ENCODE results near the gene MS4A4A. TPM values are rescaled to one million over a fixed set of nuclear protein-coding genes. Genes with fewer than 3 reads are reported as not detected.

The MS4A4A gene
- total and polyA plus RNA-seq, 10 of the 15 experiments (the other 5 are each of a cell fraction or from before 2014, with no cell fraction given), result 0.10 to 2.4 (median 0.68) TPM

DNA sequence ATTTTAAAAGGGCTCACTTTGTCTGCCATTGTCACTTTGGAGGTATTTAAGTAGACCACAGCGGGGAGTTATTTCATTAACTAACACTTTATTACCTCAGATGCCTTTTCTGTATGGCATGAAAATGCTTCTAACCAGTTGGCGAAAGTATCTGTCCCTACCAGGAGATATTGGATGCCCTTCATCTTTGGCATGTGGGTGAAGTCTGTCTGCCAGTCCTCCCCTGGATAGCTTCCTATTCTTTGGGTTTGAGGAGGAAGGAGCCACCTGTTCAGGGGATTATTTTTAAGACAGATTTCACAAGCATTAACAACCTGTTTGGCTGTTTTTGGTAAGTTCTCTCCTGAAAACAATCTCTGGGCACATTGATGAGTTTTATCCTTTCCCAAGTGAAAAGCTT is 63.7 kb downstream of the MS4A4A start:
- Histone ChIP-seq H3K9ac (ENCODE audit: control insufficient read depth, insufficient read depth, low read length) (no peak overlapping the region), H3K79me2 (ENCODE audit: control insufficient read depth, insufficient read depth, low read length) (no peaks in the 10 kb centered on the region), H3K27me3 (replicated peaks in 1 of 2; ENCODE audit: control insufficient read depth in 2 of 2, insufficient read depth in 2 of 2, low read length in 1 of 2) (no peaks in the 10 kb centered on the region), H3K36me3 (ENCODE audit: control insufficient read depth in 2 of 2, insufficient read depth in 2 of 2, low read length in 1 of 2) (no peaks in the 10 kb centered on the region), H2AFZ (ENCODE audit: control insufficient read depth, low read depth, low read length) (no peak overlapping the region), H3K4me1 (ENCODE audit: control insufficient read depth, insufficient read depth, low read length) (peaks cover 11% of the 10 kb centered on the region), H3K4me3 (no peak overlapping the region), H3K9me3 (replicated peaks; ENCODE audit: control insufficient read depth, insufficient read depth, low read length) (no peaks in the 10 kb centered on the region), H3K4me2 (ENCODE audit: control insufficient read depth, insufficient read depth) (no peak overlapping the region), H4K20me1 (ENCODE audit: control insufficient read depth, insufficient read depth) (no peaks in the 10 kb centered on the region), H3K27ac (ENCODE audit: control insufficient read depth, insufficient read depth) (no peak overlapping the region)
- BruUV-seq (replicated peaks), result no TSS peak
- no peak for ATAC-seq
- in situ Hi-C loops (cut with MboI) (no loop called here), intact Hi-C loops (cut with micrococcal nuclease; ENCODE audit: unreplicated experiment) (loop anchor here (10.0 kb wide), 1 partner anchor 519 kb away; no protein-coding TSS in a partner anchor)
- 98% methylated on average over 2 of the region's 2 CpGs for WGBS (ENCODE audit: insufficient coverage, insufficient replicate concordance, low lambda C conversion rate, missing lambda C conversion rate)
- POLR2A ChIA-PET, result no interaction called here
- DNase-seq (ENCODE audit: low read depth, low spot score), result no peak
- TF ChIP-seq EP300 (IDR thresholded peaks at IDR 0.05; ENCODE audit: borderline replicate concordance in 1 of 2, control insufficient read depth in 1 of 2, low read depth in 2 of 2, low read length in 2 of 2), result no peak
- TF ChIP-seq, protein P1, sequence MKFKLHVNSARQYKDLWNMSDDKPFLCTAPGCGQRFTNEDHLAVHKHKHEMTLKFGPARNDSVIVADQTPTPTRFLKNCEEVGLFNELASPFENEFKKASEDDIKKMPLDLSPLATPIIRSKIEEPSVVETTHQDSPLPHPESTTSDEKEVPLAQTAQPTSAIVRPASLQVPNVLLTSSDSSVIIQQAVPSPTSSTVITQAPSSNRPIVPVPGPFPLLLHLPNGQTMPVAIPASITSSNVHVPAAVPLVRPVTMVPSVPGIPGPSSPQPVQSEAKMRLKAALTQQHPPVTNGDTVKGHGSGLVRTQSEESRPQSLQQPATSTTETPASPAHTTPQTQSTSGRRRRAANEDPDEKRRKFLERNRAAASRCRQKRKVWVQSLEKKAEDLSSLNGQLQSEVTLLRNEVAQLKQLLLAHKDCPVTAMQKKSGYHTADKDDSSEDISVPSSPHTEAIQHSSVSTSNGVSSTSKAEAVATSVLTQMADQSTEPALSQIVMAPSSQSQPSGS (IDR thresholded peaks at IDR 0.05; ENCODE audit: low read length), result no peak
- no peak for TF ChIP-seq CREM (IDR thresholded peaks at IDR 0.05; ENCODE audit: low read depth)
- TF ChIP-seq MXI1 (IDR thresholded peaks at IDR 0.05; ENCODE audit: low read depth, low read length), result no peak
- no peak for TF ChIP-seq MEF2A (IDR thresholded peaks at IDR 0.05; ENCODE audit: insufficient read depth, low read depth, low read length)
- TF ChIP-seq ZBED1 (IDR thresholded peaks at IDR 0.05; ENCODE audit: borderline replicate concordance), result no peak
- no peak for TF ChIP-seq CEBPB (IDR thresholded peaks at IDR 0.05; ENCODE audit: borderline replicate concordance in 1 of 2, low read depth in 2 of 2, low read length in 2 of 2)
- no peak for TF ChIP-seq NR2C2 (IDR thresholded peaks at IDR 0.05; ENCODE audit: borderline replicate concordance, control insufficient read depth, insufficient read length, low read depth)
- TF ChIP-seq ZNF384 (IDR thresholded peaks at IDR 0.05; ENCODE audit: borderline replicate concordance, low read depth, low read length), result no peak
- no peak for TF ChIP-seq SMAD5 (IDR thresholded peaks at IDR 0.05; ENCODE audit: low read depth)
- no peak for TF ChIP-seq MYB (IDR thresholded peaks at IDR 0.05; ENCODE audit: borderline replicate concordance, low read depth, low read length)
- no peak for TF ChIP-seq SUZ12 (IDR thresholded peaks at IDR 0.05; ENCODE audit: unreplicated experiment)
- no peak for TF ChIP-seq RB1 (IDR thresholded peaks at IDR 0.05; ENCODE audit: borderline replicate concordance)
- TF ChIP-seq RCOR1 (conservative IDR thresholded peaks at IDR 0.05; ENCODE audit: low read depth, low read length), result no peak
- TF ChIP-seq ZZZ3 (IDR thresholded peaks at IDR 0.05; ENCODE audit: control insufficient read depth, insufficient read length, low read depth), result no peak
- FAIRE-seq, result no peak
- RAD21 ChIA-PET (ENCODE audit: unreplicated experiment), result interaction anchor here (0.6 to 4.5 kb wide), 7 partner anchors 9 to 275 kb away, joined by 3 to 83 read pairs (median 13); no protein-coding TSS in a partner anchor
- CTCF ChIA-PET, result interaction anchor here (0.6 to 9.9 kb wide), 31 partner anchors 10 to 527 kb away, joined by 3 to 200 read pairs (median 5); partner anchors contain the start of gene MS4A7
- SMC1A ChIA-PET (ENCODE audit: uncharacterized antibody, unreplicated experiment), result interaction anchor here (1.3 to 6.6 kb wide), 13 partner anchors 10 to 275 kb away, joined by 3 to 116 read pairs (median 6); no protein-coding TSS in a partner anchor

Data from GM12878 (cell line).